HG02870 (cell line): ENCODE results near the gene RHBDD1.

Experiments used
- ATAC-seq: cut with Tn5 transposase; IDR thresholded peaks from one replicate; pipeline ENCODE4 v1.9.1; 2021; ENCODE audit warnings: mild to moderate bottlenecking, moderate library complexity; ENCODE audit not compliant: unreplicated experiment

Gene RHBDD1

GRCh38 chr2:226978300-226978699, 142.4 kb downstream of the RHBDD1 start:
- ATAC-seq, result no peak

GRCh38 chr2:226979004-226979403, 143.2 kb downstream of the RHBDD1 start:
- no peak for ATAC-seq

GRCh38 chr2:226981791-226982326, 146.0 kb downstream of the RHBDD1 start:
- ATAC-seq, result no peak

GRCh38 chr2:226983895-226984749, 148.3 kb downstream of the RHBDD1 start:
- ATAC-seq, result no peak

- peak; percentile 98 for ATAC-seq
Observed at GRCh38 chr2:226984750-226985582, 149.1 kb downstream of the RHBDD1 start.

GRCh38 chr2:226985583-226985946, 149.7 kb downstream of the RHBDD1 start:
- no peak for ATAC-seq

GRCh38 chr2:226991663-226992062, 155.8 kb downstream of the RHBDD1 start:
- no peak for ATAC-seq

GRCh38 chr2:226993171-226993570, 157.3 kb downstream of the RHBDD1 start:
- ATAC-seq, result no peak

GRCh38 chr2:226994775-226995174, 158.9 kb downstream of the RHBDD1 start:
- ATAC-seq, result no peak

- ATAC-seq, result peak; percentile 87
Observed at GRCh38 chr2:226995625-226996041, 159.8 kb downstream of the RHBDD1 start.

GRCh38 chr2:226999661-227000060, 163.8 kb downstream of the RHBDD1 start:
- ATAC-seq, result no peak

- no peak for ATAC-seq
Observed at GRCh38 chr2:227000123-227000522, 164.3 kb downstream of the RHBDD1 start.

GRCh38 chr2:227004482-227004881, 168.6 kb downstream of the RHBDD1 start:
- ATAC-seq, result no peak

- no peak for ATAC-seq
Observed at GRCh38 chr2:227006189-227006897, 170.5 kb downstream of the RHBDD1 start.

- ATAC-seq, result no peak
Observed at GRCh38 chr2:227007148-227007547, 171.3 kb downstream of the RHBDD1 start.

- ATAC-seq, result no peak
Observed at GRCh38 chr2:227007940-227008339, 172.1 kb downstream of the RHBDD1 start.

- no peak for ATAC-seq
Observed at GRCh38 chr2:227010433-227010832, 174.6 kb downstream of the RHBDD1 start.

GRCh38 chr2:227013330-227013729, 177.5 kb downstream of the RHBDD1 start:
- no peak for ATAC-seq

GRCh38 chr2:227013881-227014280, 178.0 kb downstream of the RHBDD1 start:
- no peak for ATAC-seq

- ATAC-seq, result no peak
Observed at GRCh38 chr2:227016894-227017293, 181.0 kb downstream of the RHBDD1 start.

- ATAC-seq, result no peak
Observed at GRCh38 chr2:227020416-227020815, 184.6 kb downstream of the RHBDD1 start.
